ENCODE measurements around the gene SPPL3. TPM values are rescaled to one million over a fixed set of nuclear protein-coding genes. Genes with fewer than 3 reads are reported as not detected.
"Not testable (repeated sequence)": the region's sequence is repeated elsewhere in the genome, so short reads cannot be mapped to it uniquely, and the experiment has no call there.

SPPL3 gene
- total and polyA plus RNA-seq, 4 donors, result 7.4 to 12.6 (median 8.7) TPM

DNA sequence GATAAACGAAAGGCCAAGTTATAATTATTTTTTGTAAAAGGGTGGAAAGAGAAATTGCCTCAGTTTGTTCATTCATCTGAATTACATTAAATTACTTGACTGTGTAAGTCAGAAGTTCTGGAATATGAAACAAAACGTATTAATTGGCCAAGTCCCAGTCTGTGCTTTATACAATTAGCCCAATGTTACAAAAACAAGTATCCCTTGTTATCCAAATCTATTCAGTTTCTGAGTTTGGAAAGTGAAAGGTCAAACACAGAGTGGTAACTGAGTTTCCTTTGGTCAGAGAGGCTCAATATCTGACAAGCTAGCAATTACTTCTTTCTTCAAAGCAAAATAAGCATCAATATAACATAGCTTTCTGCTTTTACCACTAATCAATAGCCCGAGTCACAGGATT, 62.6 kb downstream of the SPPL3 start (continued):
- no peak for TF ChIP-seq TAF1 (conservative IDR thresholded peaks at IDR 0.05)

DNA sequence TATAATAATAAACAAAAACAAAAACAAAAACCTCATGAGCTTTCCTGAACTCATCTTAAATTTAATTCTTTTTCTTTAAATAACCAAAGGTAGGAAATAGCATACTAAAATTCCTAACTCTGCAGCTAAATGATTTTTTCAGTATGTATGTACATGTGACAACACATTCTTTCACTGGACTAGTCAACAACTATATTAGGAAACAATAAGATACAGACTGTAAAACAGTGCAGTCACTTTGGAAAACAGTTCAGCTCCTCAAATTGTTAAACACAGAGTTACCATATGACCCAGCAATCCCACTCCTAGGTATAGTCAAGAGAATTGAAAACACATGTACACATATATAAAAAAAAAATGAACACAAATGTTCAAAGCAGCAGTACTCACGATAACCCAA, 64.7 kb downstream of the SPPL3 start:
- TF ChIP-seq RAD21 (IDR thresholded peaks at IDR 0.05), result no peak
- TF ChIP-seq FOXA2 (IDR thresholded peaks at IDR 0.05), result no peak
- TF ChIP-seq JUND (IDR thresholded peaks at IDR 0.05), result no peak
- TF ChIP-seq HNF4G (IDR thresholded peaks at IDR 0.05), result no peak
- no peak for TF ChIP-seq TAF1 (conservative IDR thresholded peaks at IDR 0.05)
- TF ChIP-seq, protein P1, sequence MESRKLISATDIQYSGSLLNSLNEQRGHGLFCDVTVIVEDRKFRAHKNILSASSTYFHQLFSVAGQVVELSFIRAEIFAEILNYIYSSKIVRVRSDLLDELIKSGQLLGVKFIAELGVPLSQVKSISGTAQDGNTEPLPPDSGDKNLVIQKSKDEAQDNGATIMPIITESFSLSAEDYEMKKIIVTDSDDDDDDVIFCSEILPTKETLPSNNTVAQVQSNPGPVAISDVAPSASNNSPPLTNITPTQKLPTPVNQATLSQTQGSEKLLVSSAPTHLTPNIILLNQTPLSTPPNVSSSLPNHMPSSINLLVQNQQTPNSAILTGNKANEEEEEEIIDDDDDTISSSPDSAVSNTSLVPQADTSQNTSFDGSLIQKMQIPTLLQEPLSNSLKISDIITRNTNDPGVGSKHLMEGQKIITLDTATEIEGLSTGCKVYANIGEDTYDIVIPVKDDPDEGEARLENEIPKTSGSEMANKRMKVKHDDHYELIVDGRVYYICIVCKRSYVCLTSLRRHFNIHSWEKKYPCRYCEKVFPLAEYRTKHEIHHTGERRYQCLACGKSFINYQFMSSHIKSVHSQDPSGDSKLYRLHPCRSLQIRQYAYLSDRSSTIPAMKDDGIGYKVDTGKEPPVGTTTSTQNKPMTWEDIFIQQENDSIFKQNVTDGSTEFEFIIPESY (IDR thresholded peaks at IDR 0.05), result no peak
- TF ChIP-seq MAX (IDR thresholded peaks at IDR 0.05), result no peak
- no peak for TF ChIP-seq YY1 (IDR thresholded peaks at IDR 0.05)
- TF ChIP-seq CTCF (IDR thresholded peaks at IDR 0.05; ENCODE audit: low read depth, low read length, missing input control), result no peak
- TF ChIP-seq NR2F2 (IDR thresholded peaks at IDR 0.05), result no peak
- no peak for DNase-seq (ENCODE audit: low spot score)
- no peak overlapping the region for H3K9ac ChIP-seq (ENCODE audit: low read depth in 1 of 2, low read length in 2 of 2)
- no peaks in the 10 kb centered on the region for H3K9me3 ChIP-seq (ENCODE audit: control insufficient read depth in 4 of 4, low read length in 3 of 4)
- H3K27ac ChIP-seq (ENCODE audit: low read depth in 1 of 2, low read length in 2 of 2), result no peak overlapping the region
- H3K36me3 ChIP-seq (ENCODE audit: control insufficient read depth in 4 of 4, insufficient read depth in 3 of 4, low read depth in 1 of 4, low read length in 3 of 4), result no peaks in the 10 kb centered on the region
- H3K27me3 ChIP-seq (ENCODE audit: control insufficient read depth in 4 of 4, insufficient read depth in 4 of 4, low read length in 3 of 4), result no peaks in the 10 kb centered on the region
- peaks cover 1 to 18% (median 11%) of the 10 kb centered on the region in 4 donors for H3K4me1 ChIP-seq (ENCODE audit: control insufficient read depth in 4 of 4, insufficient read depth in 4 of 4, low read length in 3 of 4)
- H3K4me3 ChIP-seq (ENCODE audit: low read depth in 1 of 3, low read length in 3 of 3), result no peak overlapping the region
- WGBS, result 96% methylated on average over 1 of the region's 1 CpG

- peaks cover 0 to 12% (median 5%) of the 10 kb centered on the region in 4 donors for H3K4me1 ChIP-seq (ENCODE audit: control insufficient read depth in 4 of 4, insufficient read depth in 4 of 4, low read length in 3 of 4)
- H3K4me3 ChIP-seq (ENCODE audit: low read depth in 1 of 3, low read length in 3 of 3); H3K27me3 ChIP-seq (ENCODE audit: control insufficient read depth in 4 of 4, insufficient read depth in 4 of 4, low read length in 3 of 4); H3K36me3 ChIP-seq (ENCODE audit: control insufficient read depth in 4 of 4, insufficient read depth in 3 of 4, low read depth in 1 of 4, low read length in 3 of 4); H3K9me3 ChIP-seq (ENCODE audit: control insufficient read depth in 4 of 4, low read length in 3 of 4); H3K9ac ChIP-seq (ENCODE audit: low read depth in 1 of 2, low read length in 2 of 2); DNase-seq (ENCODE audit: low spot score); H3K27ac ChIP-seq (ENCODE audit: low read depth in 1 of 2, low read length in 2 of 2): not testable (repeated sequence)
- 97% methylated on average over 4 of the region's 4 CpGs for WGBS
These were observed 65.4 kb downstream of the SPPL3 start for GRCh38 chr12:120838629-120839383.

DNA sequence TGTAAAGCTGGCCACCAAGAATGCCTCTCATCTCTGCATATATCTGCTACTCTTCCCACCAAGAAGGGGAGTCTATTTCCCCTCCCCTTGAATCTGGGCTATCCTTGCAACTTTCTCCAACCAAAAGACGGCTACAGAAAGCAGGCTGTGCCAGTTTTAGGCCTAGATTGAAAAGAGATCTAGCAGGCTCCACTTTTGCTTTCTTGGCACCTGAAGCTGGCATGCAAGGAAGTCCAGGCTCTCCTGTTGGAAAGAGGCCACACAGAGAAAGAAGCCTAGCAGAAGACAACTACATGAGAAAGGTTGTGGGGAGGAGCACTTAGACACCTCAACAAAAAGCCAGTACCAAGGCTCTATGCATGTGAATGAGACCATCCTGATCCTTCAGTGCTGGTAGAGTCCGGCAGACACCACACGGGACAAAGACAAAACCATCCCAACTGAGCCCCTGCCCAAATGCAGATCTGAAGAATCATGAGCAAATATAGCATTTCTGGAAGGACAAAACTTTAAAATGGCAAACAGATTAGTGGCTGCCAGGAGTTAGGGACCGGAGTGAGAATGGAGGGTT, 68.0 kb downstream of the SPPL3 start:
- WGBS, result 97% methylated on average over 4 of the region's 4 CpGs
- peaks cover 0 to 4% (median 2%) of the 10 kb centered on the region in 4 donors for H3K4me1 ChIP-seq (ENCODE audit: control insufficient read depth in 4 of 4, insufficient read depth in 4 of 4, low read length in 3 of 4)
- no peaks in the 10 kb centered on the region for H3K36me3 ChIP-seq (ENCODE audit: control insufficient read depth in 4 of 4, insufficient read depth in 3 of 4, low read depth in 1 of 4, low read length in 3 of 4)
- H3K27me3 ChIP-seq (ENCODE audit: control insufficient read depth in 4 of 4, insufficient read depth in 4 of 4, low read length in 3 of 4), result no peaks in the 10 kb centered on the region
- no peak overlapping the region for H3K4me3 ChIP-seq (ENCODE audit: low read depth in 1 of 3, low read length in 3 of 3)
- H3K9ac ChIP-seq (ENCODE audit: low read depth in 1 of 2, low read length in 2 of 2), result no peak overlapping the region
- no peak overlapping the region for H3K27ac ChIP-seq (ENCODE audit: low read depth in 1 of 2, low read length in 2 of 2)
- no peak for DNase-seq (ENCODE audit: low spot score)
- TF ChIP-seq TAF1 (conservative IDR thresholded peaks at IDR 0.05), result no peak
- no peak for TF ChIP-seq YY1 (IDR thresholded peaks at IDR 0.05)
- no peak for TF ChIP-seq HNF4A (conservative IDR thresholded peaks at IDR 0.05)
- TF ChIP-seq, protein P2, sequence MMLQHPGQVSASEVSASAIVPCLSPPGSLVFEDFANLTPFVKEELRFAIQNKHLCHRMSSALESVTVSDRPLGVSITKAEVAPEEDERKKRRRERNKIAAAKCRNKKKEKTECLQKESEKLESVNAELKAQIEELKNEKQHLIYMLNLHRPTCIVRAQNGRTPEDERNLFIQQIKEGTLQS (IDR thresholded peaks at IDR 0.05), result no peak
- no peak for TF ChIP-seq FOXA2 (IDR thresholded peaks at IDR 0.05)
- TF ChIP-seq, protein P3, sequence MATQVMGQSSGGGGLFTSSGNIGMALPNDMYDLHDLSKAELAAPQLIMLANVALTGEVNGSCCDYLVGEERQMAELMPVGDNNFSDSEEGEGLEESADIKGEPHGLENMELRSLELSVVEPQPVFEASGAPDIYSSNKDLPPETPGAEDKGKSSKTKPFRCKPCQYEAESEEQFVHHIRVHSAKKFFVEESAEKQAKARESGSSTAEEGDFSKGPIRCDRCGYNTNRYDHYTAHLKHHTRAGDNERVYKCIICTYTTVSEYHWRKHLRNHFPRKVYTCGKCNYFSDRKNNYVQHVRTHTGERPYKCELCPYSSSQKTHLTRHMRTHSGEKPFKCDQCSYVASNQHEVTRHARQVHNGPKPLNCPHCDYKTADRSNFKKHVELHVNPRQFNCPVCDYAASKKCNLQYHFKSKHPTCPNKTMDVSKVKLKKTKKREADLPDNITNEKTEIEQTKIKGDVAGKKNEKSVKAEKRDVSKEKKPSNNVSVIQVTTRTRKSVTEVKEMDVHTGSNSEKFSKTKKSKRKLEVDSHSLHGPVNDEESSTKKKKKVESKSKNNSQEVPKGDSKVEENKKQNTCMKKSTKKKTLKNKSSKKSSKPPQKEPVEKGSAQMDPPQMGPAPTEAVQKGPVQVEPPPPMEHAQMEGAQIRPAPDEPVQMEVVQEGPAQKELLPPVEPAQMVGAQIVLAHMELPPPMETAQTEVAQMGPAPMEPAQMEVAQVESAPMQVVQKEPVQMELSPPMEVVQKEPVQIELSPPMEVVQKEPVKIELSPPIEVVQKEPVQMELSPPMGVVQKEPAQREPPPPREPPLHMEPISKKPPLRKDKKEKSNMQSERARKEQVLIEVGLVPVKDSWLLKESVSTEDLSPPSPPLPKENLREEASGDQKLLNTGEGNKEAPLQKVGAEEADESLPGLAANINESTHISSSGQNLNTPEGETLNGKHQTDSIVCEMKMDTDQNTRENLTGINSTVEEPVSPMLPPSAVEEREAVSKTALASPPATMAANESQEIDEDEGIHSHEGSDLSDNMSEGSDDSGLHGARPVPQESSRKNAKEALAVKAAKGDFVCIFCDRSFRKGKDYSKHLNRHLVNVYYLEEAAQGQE (IDR thresholded peaks at IDR 0.05), result no peak
- TF ChIP-seq HNF4G (IDR thresholded peaks at IDR 0.05), result no peak
- TF ChIP-seq JUND (IDR thresholded peaks at IDR 0.05), result no peak
- TF ChIP-seq FOXA1 (IDR thresholded peaks at IDR 0.05), result no peak
- TF ChIP-seq GABPA (IDR thresholded peaks at IDR 0.05 in 1 of 2, conservative IDR thresholded peaks at IDR 0.05 in 1 of 2), result no peak
- TF ChIP-seq SP1 (IDR thresholded peaks at IDR 0.05), result no peak
- H3K9me3 ChIP-seq (ENCODE audit: control insufficient read depth in 4 of 4, low read length in 3 of 4), result no peaks in the 10 kb centered on the region

Measured in liver (tissue), 9 donors.